K562 (cell line): ENCODE results near the gene DRG1.

Experiments
- KLF1 ChIP-seq: fragments of 450-650 bp; IDR thresholded peaks from 2 replicates; pipeline ENCODE4 v1.6.1; 2016; ENCODE audit warnings: missing genetic modification characterization, missing compliant biosample characterization
- PML ChIP-seq: IDR thresholded peaks from 2 replicates; pipeline ENCODE4 v1.6.1; 2012; ENCODE audit warnings: low read length, inconsistent platforms
- SPI1 ChIP-seq: IDR thresholded peaks from 2 replicates; pipeline ENCODE4 v1.6.1; 2011; ENCODE audit warnings: low read depth, low read length, control low read depth, borderline replicate concordance
- U2AF2 ChIP-seq: fragments of 200-400 bp; formaldehyde crosslinking; optimal IDR thresholded peaks from 2 replicates; pipeline ENCODE3; 2017; ENCODE audit warnings: low read depth, mild to moderate bottlenecking, low read length
- ZNF274 ChIP-seq: IDR thresholded peaks from 2 replicates; pipeline ENCODE4 v1.6.1; 2011; ENCODE audit warnings: low read depth, mild to moderate bottlenecking, low read length, moderate library complexity, borderline replicate concordance

- TF ChIP-seq SPI1 (no peak), U2AF2 (no peak), PML (no peak), ZNF274 (no peak), KLF1 (tag) (no peak)
These were observed 52.5 kb downstream of the DRG1 start for GRCh38 chr22:31451709-31452571.
